GM19395 (cell line): ENCODE measurements around the gene ITGAE.
"Not testable (repeated sequence)": the region's sequence is repeated elsewhere in the genome, so short reads cannot be mapped to it uniquely, and the experiment has no call there.

Source experiments
- ATAC-seq: cut with Tn5 transposase; IDR thresholded peaks from one replicate; pipeline ENCODE4 v1.9.1; 2021; ENCODE audit warnings: mild to moderate bottlenecking, moderate library complexity; ENCODE audit not compliant: unreplicated experiment

ITGAE gene

GRCh38 chr17:3795390-3796102, 5.4 kb downstream of the ITGAE start:
- no peak for ATAC-seq

GRCh38 chr17:3794557-3795389, 6.2 kb downstream of the ITGAE start:
- no peak for ATAC-seq

- ATAC-seq: not testable (repeated sequence)
These were observed 6.8 kb downstream of the ITGAE start for GRCh38 chr17:3794152-3794551.

GRCh38 chr17:3793258-3793657, 7.7 kb downstream of the ITGAE start:
- not testable (repeated sequence) for ATAC-seq

- no peak for ATAC-seq
These were observed 8.5 kb downstream of the ITGAE start for GRCh38 chr17:3792481-3792880.

- ATAC-seq: no peak
These were observed 12.8 kb downstream of the ITGAE start for GRCh38 chr17:3788200-3788599.

- ATAC-seq: not testable (repeated sequence)
These were observed 15.7 kb downstream of the ITGAE start for GRCh38 chr17:3785323-3785722.

- no peak for ATAC-seq
These were observed 18.2 kb downstream of the ITGAE start for GRCh38 chr17:3782751-3783150.

- no peak for ATAC-seq
These were observed 20.0 kb downstream of the ITGAE start for GRCh38 chr17:3780986-3781385.

GRCh38 chr17:3777366-3778120, 23.4 kb downstream of the ITGAE start:
- no peak for ATAC-seq

GRCh38 chr17:3773966-3774365, 27.0 kb downstream of the ITGAE start:
- no peak for ATAC-seq

- ATAC-seq: no peak
These were observed 27.5 kb downstream of the ITGAE start for GRCh38 chr17:3773511-3773910.

- no peak for ATAC-seq
These were observed 28.2 kb downstream of the ITGAE start for GRCh38 chr17:3772764-3773163.

- no peak for ATAC-seq
These were observed 29.8 kb downstream of the ITGAE start for GRCh38 chr17:3771140-3771539.

GRCh38 chr17:3770466-3770865, 30.5 kb downstream of the ITGAE start:
- no peak for ATAC-seq

- no peak for ATAC-seq
These were observed 32.2 kb downstream of the ITGAE start for GRCh38 chr17:3768769-3769168.

GRCh38 chr17:3768341-3768740, 32.6 kb downstream of the ITGAE start:
- no peak for ATAC-seq

- no peak for ATAC-seq
These were observed 34.2 kb downstream of the ITGAE start for GRCh38 chr17:3766779-3767178.

GRCh38 chr17:3765981-3766380, 35.0 kb downstream of the ITGAE start:
- ATAC-seq: no peak

- no peak for ATAC-seq
These were observed 37.2 kb downstream of the ITGAE start for GRCh38 chr17:3763777-3764170.

GRCh38 chr17:3762922-3763776, 37.8 kb downstream of the ITGAE start:
- peak; percentile 74 for ATAC-seq
